D721Med (cell line): ENCODE data around the gene EMP3.
"Not testable (repeated sequence)": the region's sequence is repeated elsewhere in the genome, so short reads cannot be mapped to it uniquely, and the experiment has no call there.

ENCODE experiments used
- DNase-seq: peaks from one replicate; pipeline ENCODE4 v3.0.0; 2011; ENCODE audit warnings: low spot score; ENCODE audit not compliant: insufficient read length
- FAIRE-seq: peaks from 2 replicates; lab custom pipeline; 2011; peaks lifted over from hg19 to GRCh38; lab: Jason Lieb, UNC
- CTCF ChIP-seq: IDR thresholded peaks from 2 replicates; pipeline ENCODE4 v1.5.1; 2012; ENCODE audit warnings: mild to moderate bottlenecking, control low read depth; ENCODE audit not compliant: insufficient read depth; ENCODE audit errors: missing control alignments

The EMP3 gene

GRCh38 chr19:48302600-48302959 is 22.8 kb upstream of the EMP3 start:
- DNase-seq, result no peak
- no peak for FAIRE-seq
- TF ChIP-seq CTCF, result no peak

GRCh38 chr19:48303367-48303766 is 22.0 kb upstream of the EMP3 start:
- TF ChIP-seq CTCF, result no peak
- FAIRE-seq (no peak), DNase-seq (no peak)

GRCh38 chr19:48303866-48304265 is 21.5 kb upstream of the EMP3 start:
- DNase-seq (no peak), FAIRE-seq (no peak)
- TF ChIP-seq CTCF, result no peak

GRCh38 chr19:48308631-48309586 is 16.4 kb upstream of the EMP3 start:
- TF ChIP-seq CTCF, result no peak
- DNase-seq (no peak), FAIRE-seq (no peak)

- not testable (repeated sequence) for DNase-seq, FAIRE-seq
Measured at GRCh38 chr19:48309731-48310130, 15.6 kb upstream of the EMP3 start.

GRCh38 chr19:48310227-48310626 is 15.1 kb upstream of the EMP3 start:
- TF ChIP-seq CTCF, result no peak
- DNase-seq (no peak), FAIRE-seq (no peak)

GRCh38 chr19:48311384-48311783 is 14.0 kb upstream of the EMP3 start:
- FAIRE-seq, result no peak
- no peak for TF ChIP-seq CTCF
- no peak for DNase-seq
